Measurements from ENCODE around the gene RORB. TPM values are rescaled to one million over a fixed set of nuclear protein-coding genes. Genes with fewer than 3 reads are reported as not detected.

RORB gene
- total RNA-seq, 1 donor from 2014 or later = 2.2 TPM

GRCh38 chr9:74724317-74724716 lies 227.2 kb downstream of the RORB start:
- H3K27ac Mint-ChIP-seq (ENCODE audit: unreplicated experiment) = no peak overlapping the region

GRCh38 chr9:74726581-74726980 lies 229.4 kb downstream of the RORB start:
- Mint-ChIP-seq H3K27ac (ENCODE audit: unreplicated experiment) (no peak overlapping the region), H3K27me3 (ENCODE audit: unreplicated experiment) (no peaks in the 10 kb centered on the region), H3K9me3 (ENCODE audit: unreplicated experiment) (no peaks in the 10 kb centered on the region), H3K36me3 (ENCODE audit: unreplicated experiment) (no peaks in the 10 kb centered on the region), H3K4me1 (ENCODE audit: low read depth, unreplicated experiment) (peaks cover 7% of the 10 kb centered on the region), H3K4me3 (ENCODE audit: unreplicated experiment) (no peak overlapping the region)
- no peak for DNase-seq
- TF ChIP-seq CTCF (IDR thresholded peaks at IDR 0.05; ENCODE audit: partially characterized antibody, unreplicated experiment) = no peak

More at GRCh38 chr9:74724317-74724716, 227.2 kb downstream of the RORB start:
- TF ChIP-seq CTCF (IDR thresholded peaks at IDR 0.05; ENCODE audit: partially characterized antibody, unreplicated experiment) = no peak
- H3K4me1 Mint-ChIP-seq (ENCODE audit: low read depth, unreplicated experiment) = peaks cover 3% of the 10 kb centered on the region
- DNase-seq = no peak
- no peak overlapping the region for H3K4me3 Mint-ChIP-seq (ENCODE audit: unreplicated experiment)
- no peaks in the 10 kb centered on the region for H3K27me3 Mint-ChIP-seq (ENCODE audit: unreplicated experiment)
- no peaks in the 10 kb centered on the region for H3K9me3 Mint-ChIP-seq (ENCODE audit: unreplicated experiment)
- H3K36me3 Mint-ChIP-seq (ENCODE audit: unreplicated experiment) = no peaks in the 10 kb centered on the region

- Mint-ChIP-seq H3K4me3 (ENCODE audit: unreplicated experiment) (no peak overlapping the region), H3K27me3 (ENCODE audit: unreplicated experiment) (no peaks in the 10 kb centered on the region), H3K9me3 (ENCODE audit: unreplicated experiment) (no peaks in the 10 kb centered on the region), H3K4me1 (ENCODE audit: low read depth, unreplicated experiment) (peaks cover 7% of the 10 kb centered on the region), H3K27ac (ENCODE audit: unreplicated experiment) (no peak overlapping the region), H3K36me3 (ENCODE audit: unreplicated experiment) (no peaks in the 10 kb centered on the region)
- TF ChIP-seq CTCF (IDR thresholded peaks at IDR 0.05; ENCODE audit: partially characterized antibody, unreplicated experiment) = no peak
- DNase-seq = no peak
Measured at GRCh38 chr9:74728176-74728575, 231.0 kb downstream of the RORB start.

DNA sequence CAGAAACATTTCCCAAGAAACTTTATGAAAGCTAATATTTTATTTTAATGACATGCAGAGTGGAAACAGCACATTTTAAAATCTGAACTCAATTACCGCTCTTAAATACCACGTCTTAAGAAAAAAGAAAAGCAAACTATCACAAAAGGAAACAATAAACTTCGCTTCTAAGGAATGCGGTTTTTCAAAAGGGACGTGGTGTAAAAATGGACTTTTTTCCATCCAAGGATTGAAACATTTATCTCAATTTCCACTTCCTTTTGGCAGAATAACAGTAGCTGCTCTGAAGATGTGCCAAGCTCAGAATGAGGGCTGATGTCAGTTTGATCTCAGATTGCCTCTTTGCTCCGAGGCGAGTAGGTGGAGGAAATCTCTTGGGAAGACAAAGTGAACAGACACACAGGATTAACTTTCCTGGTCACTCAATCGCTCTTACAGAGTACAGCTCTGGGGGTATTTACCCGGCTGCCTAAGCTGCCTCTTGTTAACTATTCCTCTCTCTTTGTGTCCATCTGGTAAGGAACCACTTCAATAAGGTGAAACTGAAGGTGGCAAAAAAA lies 232.1 kb downstream of the RORB start:
- Mint-ChIP-seq H3K4me3 (ENCODE audit: unreplicated experiment) (no peak overlapping the region), H3K36me3 (ENCODE audit: unreplicated experiment) (no peaks in the 10 kb centered on the region), H3K27me3 (ENCODE audit: unreplicated experiment) (no peaks in the 10 kb centered on the region), H3K4me1 (ENCODE audit: low read depth, unreplicated experiment) (peaks cover 7% of the 10 kb centered on the region), H3K9me3 (ENCODE audit: unreplicated experiment) (no peaks in the 10 kb centered on the region), H3K27ac (ENCODE audit: unreplicated experiment) (no peak overlapping the region)
- no peak for TF ChIP-seq CTCF (IDR thresholded peaks at IDR 0.05; ENCODE audit: partially characterized antibody, unreplicated experiment)
- DNase-seq = no peak

DNA sequence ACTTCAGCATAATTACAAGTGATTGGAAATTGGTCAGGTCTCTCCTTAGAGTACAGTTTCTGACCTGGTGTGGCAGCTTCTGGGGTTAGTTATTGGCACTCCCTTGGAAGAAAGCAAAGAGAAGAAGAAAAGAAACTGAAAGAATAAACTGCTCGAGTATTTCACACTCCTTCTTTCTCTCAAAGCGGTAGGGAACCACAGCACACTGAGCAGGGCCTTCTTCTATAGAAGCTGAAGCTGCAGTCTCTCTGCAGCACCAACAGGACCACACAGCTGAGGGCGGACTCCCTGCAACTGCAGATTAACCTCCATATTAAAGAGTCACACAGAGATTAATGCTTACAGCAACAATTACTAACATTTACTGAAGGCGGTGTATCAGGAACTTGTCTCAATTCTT lies 238.6 kb downstream of the RORB start:
- Mint-ChIP-seq H3K9me3 (ENCODE audit: unreplicated experiment) (no peaks in the 10 kb centered on the region), H3K4me1 (ENCODE audit: low read depth, unreplicated experiment) (no peaks in the 10 kb centered on the region), H3K27ac (ENCODE audit: unreplicated experiment) (no peak overlapping the region), H3K36me3 (ENCODE audit: unreplicated experiment) (no peaks in the 10 kb centered on the region), H3K4me3 (ENCODE audit: unreplicated experiment) (no peak overlapping the region), H3K27me3 (ENCODE audit: unreplicated experiment) (no peaks in the 10 kb centered on the region)
- no peak for DNase-seq
- no peak for TF ChIP-seq CTCF (IDR thresholded peaks at IDR 0.05; ENCODE audit: partially characterized antibody, unreplicated experiment)

Measured in glutamatergic neuron (in vitro differentiated cells).